ELF-1 (cell line): ENCODE measurements around the gene TEX54.

Experiments
- DNase-seq: peaks from one replicate; pipeline ENCODE4 v3.0.0-alpha.2; 2016; ENCODE audit warnings: low read depth, low spot score

The TEX54 gene

DNA sequence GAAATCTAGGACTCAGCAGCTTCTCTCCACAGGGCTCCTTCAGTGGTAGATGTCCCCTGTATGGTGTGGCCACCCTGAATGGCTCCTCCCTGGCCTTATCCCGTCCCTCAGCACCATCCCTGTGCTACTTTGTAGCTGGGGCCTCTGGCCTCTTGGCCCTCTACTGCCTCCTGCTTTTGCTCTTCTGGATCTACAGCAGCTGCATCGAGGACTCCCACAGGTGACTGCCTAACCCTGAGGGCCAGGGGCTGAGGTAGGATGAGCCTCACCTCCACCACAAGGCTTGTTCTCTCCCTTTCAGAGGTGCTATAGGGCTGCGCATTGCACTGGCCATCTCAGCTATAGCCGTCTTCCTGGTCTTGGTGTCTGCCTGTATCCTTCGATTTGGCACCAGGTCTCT lies 43.6 kb downstream of the TEX54 start:
- DNase-seq, result peak; percentile 31

DNA sequence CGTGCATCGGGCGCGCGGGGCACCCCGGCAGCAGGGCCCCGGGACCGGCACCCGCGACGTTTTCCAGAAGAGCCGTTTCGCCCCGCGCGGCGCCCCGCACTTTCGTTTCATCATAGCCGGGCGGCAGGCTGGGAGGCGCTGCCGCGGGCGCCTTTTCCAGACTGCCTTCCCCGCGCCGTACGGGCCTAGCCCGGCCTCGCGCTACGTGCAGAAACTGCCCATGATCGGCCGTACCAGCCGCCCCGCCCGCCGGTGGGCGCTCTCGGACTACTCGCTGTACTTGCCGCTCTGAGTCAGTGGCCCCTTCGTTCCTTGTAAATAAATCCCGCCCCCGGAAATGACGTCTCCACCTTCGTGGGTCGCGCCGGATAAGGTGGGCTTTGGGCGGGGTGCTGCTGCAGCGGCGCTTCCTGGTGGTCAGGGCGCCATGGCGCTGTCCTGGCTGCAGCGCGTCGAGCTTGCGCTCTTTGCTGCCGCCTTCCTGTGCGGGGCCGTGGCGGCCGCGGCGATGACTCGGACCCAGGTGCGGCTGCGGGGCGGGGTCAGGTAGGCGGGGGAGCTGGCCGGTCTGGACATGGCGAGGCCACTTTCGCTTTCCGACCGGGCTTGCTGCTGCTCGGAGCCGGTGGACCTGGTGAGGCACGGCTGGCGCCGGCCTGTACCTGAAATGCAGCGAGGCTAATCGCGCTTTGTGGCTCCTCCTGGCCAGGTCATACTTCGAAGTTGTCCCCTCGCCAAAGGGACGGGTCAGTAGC lies 45.5 kb downstream of the TEX54 start, which contains the start of gene TMEM179B:
TMEM179B (plus strand) TSS at position 398 of the 755 bp plus-strand sequence; CDS start at position 428, 30 bp downstream.
- DNase-seq, result peak; percentile 99

DNA sequence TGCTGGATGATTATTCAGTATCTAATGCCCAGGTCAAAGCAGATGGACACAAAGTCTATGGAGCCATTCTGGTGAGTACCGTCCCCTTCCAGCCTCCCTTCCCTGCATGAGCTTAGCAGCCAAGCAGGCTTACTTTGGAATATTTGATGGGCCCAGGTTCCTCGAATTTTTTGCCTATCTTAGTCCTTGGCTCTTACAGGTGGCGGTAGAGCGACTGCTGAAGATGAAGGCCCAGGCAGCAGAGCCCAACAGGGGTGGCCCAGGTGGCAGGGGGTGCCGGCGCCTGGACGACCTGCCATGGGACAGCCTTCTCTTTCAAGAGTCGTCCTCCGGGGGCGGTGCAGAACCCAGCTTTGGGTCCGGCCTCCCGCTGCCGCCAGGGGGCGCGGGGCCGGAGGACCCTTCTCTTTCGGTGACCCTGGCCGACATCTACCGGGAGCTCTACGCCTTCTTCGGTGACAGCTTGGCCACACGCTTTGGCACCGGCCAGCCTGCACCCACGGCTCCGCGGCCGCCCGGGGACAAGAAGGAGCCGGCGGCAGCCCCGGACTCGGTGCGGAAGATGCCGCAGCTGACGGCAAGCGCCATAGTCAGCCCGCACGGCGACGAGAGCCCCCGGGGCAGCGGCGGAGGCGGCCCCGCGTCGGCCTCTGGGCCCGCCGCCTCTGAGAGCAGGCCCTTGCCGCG lies 46.2 kb downstream of the TEX54 start:
- peak; percentile 98 for DNase-seq

DNA sequence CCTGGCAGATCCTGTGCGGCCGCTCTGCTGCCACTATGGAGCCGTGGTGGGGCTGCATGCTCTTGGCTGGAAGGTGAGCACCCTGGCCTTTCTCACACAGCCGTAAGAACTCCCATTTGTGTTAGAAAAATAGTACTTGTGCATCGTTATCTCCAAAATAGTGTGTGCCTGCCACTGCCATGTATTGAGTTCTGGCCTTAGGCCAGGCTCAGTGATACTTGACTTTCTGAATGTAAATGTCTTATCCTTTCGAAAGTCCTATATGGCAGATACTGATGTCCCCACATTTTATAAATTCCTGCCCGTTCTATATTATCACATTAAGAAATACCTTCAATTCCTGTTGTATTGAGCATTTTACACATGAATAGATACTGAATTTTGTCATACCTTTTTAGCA lies 49.9 kb downstream of the TEX54 start:
- DNase-seq, result no peak
